Left lung (tissue), 10 donors: ENCODE measurements around the gene PRRT1B. TPM values are rescaled to one million over a fixed set of nuclear protein-coding genes. Genes with fewer than 3 reads are reported as not detected.
A peak's percentile ranks its signal among the peaks of the same experiment; 100 is the strongest.

Experiments
- ATAC-seq: fragments of 200-7000 bp; cut with Tn5 transposase; one replicate; pipeline ENCODE4 v1.9.1; 2020; ENCODE audit warnings: moderate library complexity
- DNase-seq, 4 donors: peaks; one replicate each; pipeline ENCODE4 v3.0.0-alpha.2; 2013 to 2020
- H3K27ac ChIP-seq, 2 donors: fragments of 200-600 bp; sonication (generic) in 1 of 2; one replicate each; pipeline versions ENCODE4 v1.5.0 to v1.8.0; 2020 to 2021
- H3K27me3 ChIP-seq, 2 donors: fragments of 200-600 bp; sonication (generic) in 1 of 2; one replicate each; pipeline versions ENCODE4 v1.5.0 to v1.8.0; 2020 to 2021
- H3K36me3 ChIP-seq, 2 donors: fragments of 200-600 bp; sonication (generic) in 1 of 2; one replicate each; pipeline versions ENCODE4 v1.5.0 to v1.8.0; 2020 to 2021
- H3K4me1 ChIP-seq, 2 donors: fragments of 200-600 bp; one replicate each; pipeline ENCODE4 v1.8.0; 2021
- H3K4me3 ChIP-seq, 2 donors: fragments of 200-600 bp; sonication (generic) in 1 of 2; one replicate each; pipeline versions ENCODE4 v1.5.0 to v1.8.0; 2020 to 2021; ENCODE audit warnings: mild to moderate bottlenecking in 1 of 2
- H3K9me3 ChIP-seq, 2 donors: fragments of 200-600 bp; sonication (generic) in 1 of 2; one replicate each; pipeline versions ENCODE4 v1.5.0 to v1.8.0; 2020 to 2021
- CTCF ChIP-seq, 2 donors: fragments of 200-600 bp; sonication (generic) in 1 of 2; IDR thresholded peaks; one replicate each; pipeline versions ENCODE4 v1.5.0 to v1.8.0; 2021; ENCODE audit warnings: antibody characterized with exemption in 2 of 2
- intact Hi-C, 2 donors: fragments of 100-400 bp; cut with DNase I; formaldehyde crosslinking; loops; one replicate each; pipeline versions ENCODE4 v1.11.2 to v1.14.2; 2022
- polyA plus RNA-seq, 6 donors: library from polyadenylated mRNA; unstranded; fragments of 120-200 nt; gene quantifications; one replicate each; pipeline ENCODE4 v1.2.1, GENCODE V29; 2013; ENCODE audit not compliant: insufficient read length in 6 of 6
- total RNA-seq, 2 donors: library from RNA; stranded (reverse); fragmentation: NEBNext Ultra II Directional; extraction: Animal tissue kit (Norgen Biotek cat#: 25700); gene quantifications; one replicate each; pipeline ENCODE4 v1.2.1, GENCODE V29; 2021
- donor health status: DM: no; HTN: yes; CAD: no.
- donor health status: DM: no; HTN: no; CAD: no.

PRRT1B gene
- total and polyA plus RNA-seq, 8 donors: 2.1 to 9.3 (median 6.4) TPM

- intact Hi-C loops: loop anchor here (2.0 to 10.0 kb wide), 2 partner anchors 150 to 154 kb away; partner anchors contain the start of gene RAPGEF1 (in 2 of the 2)
- peaks cover 0 to 52% of the 10 kb centered on the region in 2 donors for H3K4me1 ChIP-seq
- DNase-seq (peak; percentile 41 to 96 (median 84)), ATAC-seq (peak; percentile 96)
- H3K27ac ChIP-seq: no peak overlapping the region
- no peak overlapping the region for H3K4me3 ChIP-seq
- TF ChIP-seq CTCF (IDR thresholded peaks at IDR 0.05): peak; percentile 68 to 82
- peaks cover 0 to 83% of the 10 kb centered on the region in 2 donors for H3K36me3 ChIP-seq
- no peaks in the 10 kb centered on the region for H3K9me3 ChIP-seq
- H3K27me3 ChIP-seq: no peaks in the 10 kb centered on the region
Observed at GRCh38 chr9:131590907-131591844, 45.9 kb downstream of the PRRT1B start.

GRCh38 chr9:131591845-131592208 lies 46.5 kb downstream of the PRRT1B start:
- no peak overlapping the region for H3K4me3 ChIP-seq
- intact Hi-C loops: loop anchor here (2.0 to 10.0 kb wide), 2 partner anchors 149 to 153 kb away; partner anchors contain the start of gene RAPGEF1 (in 2 of the 2)
- H3K27me3 ChIP-seq: no peaks in the 10 kb centered on the region
- DNase-seq (peak in 1 of 4 donors; percentile 20), ATAC-seq (no peak)
- H3K9me3 ChIP-seq: no peaks in the 10 kb centered on the region
- H3K4me1 ChIP-seq: peaks cover 0 to 59% of the 10 kb centered on the region in 2 donors
- H3K36me3 ChIP-seq: peaks cover 0 to 90% of the 10 kb centered on the region in 2 donors
- no peak for TF ChIP-seq CTCF (IDR thresholded peaks at IDR 0.05)
- no peak overlapping the region for H3K27ac ChIP-seq

- ATAC-seq (no peak), DNase-seq (peak in 1 of 4 donors; percentile 51)
Observed at GRCh38 chr9:131593091-131593820, 47.9 kb downstream of the PRRT1B start.

GRCh38 chr9:131593936-131594665 lies 48.8 kb downstream of the PRRT1B start:
- Histone ChIP-seq H3K4me3 (no peak overlapping the region), H3K36me3 (peaks cover 0 to 89% of the 10 kb centered on the region in 2 donors), H3K9me3 (no peaks in the 10 kb centered on the region), H3K4me1 (peaks cover 0 to 80% of the 10 kb centered on the region in 2 donors), H3K27ac (no peak overlapping the region), H3K27me3 (no peaks in the 10 kb centered on the region)
- DNase-seq (peak in 1 of 4 donors; percentile 68), ATAC-seq (no peak)
- TF ChIP-seq CTCF (IDR thresholded peaks at IDR 0.05): no peak
- intact Hi-C loops: loop anchor here in 1 of 2 donors (10.0 kb wide), 1 partner anchor 151 kb away; the partner anchor contains the start of gene RAPGEF1

More at GRCh38 chr9:131593091-131593820, 47.9 kb downstream of the PRRT1B start:
- TF ChIP-seq CTCF (IDR thresholded peaks at IDR 0.05): no peak
- Histone ChIP-seq H3K36me3 (peaks cover 0 to 93% of the 10 kb centered on the region in 2 donors), H3K27ac (no peak overlapping the region), H3K4me3 (no peak overlapping the region), H3K27me3 (no peaks in the 10 kb centered on the region), H3K4me1 (peaks cover 0 to 73% of the 10 kb centered on the region in 2 donors), H3K9me3 (no peaks in the 10 kb centered on the region)
- intact Hi-C loops: loop anchor here in 1 of 2 donors (10.0 kb wide), 1 partner anchor 152 kb away; the partner anchor contains the start of gene RAPGEF1
